Brain pericyte (primary cell): Measurements from ENCODE around the gene TMEM120A.

Experiments
- DNase-seq: peaks from one replicate; pipeline ENCODE4 v3.0.0-alpha.2; 2012; ENCODE audit warnings: low read depth, low spot score

The TMEM120A gene

GRCh38 chr7:75995052-75995471, 667 bp upstream of the TMEM120A start:
- DNase-seq = no peak

GRCh38 chr7:75993689-75994387, 557 bp downstream of the TMEM120A start:
- DNase-seq = no peak

- DNase-seq = no peak
Observed at GRCh38 chr7:75992083-75992755, 2.2 kb downstream of the TMEM120A start.

DNA sequence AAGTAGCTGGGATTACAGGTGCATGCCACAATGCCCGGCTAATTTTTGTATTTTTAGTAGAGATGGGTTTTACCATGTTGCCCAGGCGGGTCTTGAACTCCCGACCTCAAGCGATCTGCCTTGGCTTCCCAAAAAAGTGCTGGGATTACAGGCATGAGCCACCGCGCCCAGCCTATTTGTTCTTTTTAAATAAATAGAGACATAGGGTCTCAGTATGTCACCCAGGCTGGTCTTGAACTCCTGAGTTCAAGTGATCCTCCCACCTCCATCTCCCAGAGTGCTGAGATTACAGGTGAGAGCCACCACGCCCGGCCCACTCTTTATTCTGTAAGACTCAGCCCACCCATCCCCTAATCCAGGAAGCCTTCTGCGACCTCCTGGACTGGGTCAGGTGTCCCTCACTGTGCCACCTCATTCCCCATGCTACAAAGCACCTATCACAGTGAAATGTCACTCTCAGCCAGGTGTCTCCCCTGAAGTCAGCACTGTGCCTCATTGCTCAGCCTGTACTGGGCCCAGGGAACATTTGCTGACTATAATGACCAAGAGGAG, 2.8 kb downstream of the TMEM120A start:
- DNase-seq = no peak

DNA sequence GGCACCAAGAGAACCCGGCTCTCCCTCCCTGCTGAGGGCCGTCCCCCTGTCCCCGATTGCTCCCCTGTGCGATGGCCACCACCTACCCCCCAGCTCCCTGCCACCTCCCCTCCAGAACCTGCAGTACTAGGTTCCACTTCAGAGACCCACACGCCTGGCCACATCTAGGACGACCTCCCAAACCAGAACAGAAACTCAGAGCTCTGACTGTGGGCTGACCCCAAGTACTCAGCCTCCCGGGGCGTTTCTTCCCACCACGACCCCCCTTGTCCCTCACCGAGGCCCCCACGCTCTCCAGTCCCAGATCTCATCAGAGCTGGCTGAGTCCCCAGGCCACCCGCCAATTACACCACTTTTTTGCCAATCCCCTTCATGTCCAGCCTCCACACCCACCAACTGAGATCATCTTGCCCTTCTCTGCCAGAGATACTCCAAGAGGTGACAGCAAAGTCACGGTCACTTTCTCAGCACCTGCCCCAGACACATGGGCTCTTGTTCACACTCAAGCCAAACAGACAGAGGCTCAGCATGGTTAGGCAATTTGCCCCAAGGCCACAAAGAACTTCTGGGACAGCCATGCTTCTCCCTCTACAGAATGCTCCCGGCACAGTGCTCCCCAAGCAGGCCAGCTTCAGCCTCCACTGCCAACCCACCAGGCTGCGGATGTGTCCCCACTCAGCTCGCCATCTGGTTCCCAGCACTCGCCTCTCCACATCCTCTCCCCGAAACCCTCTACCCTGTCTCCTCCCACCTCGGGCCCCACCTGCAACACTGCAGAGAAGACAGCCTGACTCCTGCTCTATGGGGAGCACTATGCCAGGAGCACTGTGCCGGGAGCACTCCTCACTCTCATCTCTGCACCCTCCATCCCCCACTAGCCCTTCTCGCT, 4.7 kb downstream of the TMEM120A start:
- DNase-seq = no peak

- DNase-seq = no peak
Observed at GRCh38 chr7:75988568-75989499, 5.6 kb downstream of the TMEM120A start.

GRCh38 chr7:75987805-75988567, 6.4 kb downstream of the TMEM120A start:
- no peak for DNase-seq

DNA sequence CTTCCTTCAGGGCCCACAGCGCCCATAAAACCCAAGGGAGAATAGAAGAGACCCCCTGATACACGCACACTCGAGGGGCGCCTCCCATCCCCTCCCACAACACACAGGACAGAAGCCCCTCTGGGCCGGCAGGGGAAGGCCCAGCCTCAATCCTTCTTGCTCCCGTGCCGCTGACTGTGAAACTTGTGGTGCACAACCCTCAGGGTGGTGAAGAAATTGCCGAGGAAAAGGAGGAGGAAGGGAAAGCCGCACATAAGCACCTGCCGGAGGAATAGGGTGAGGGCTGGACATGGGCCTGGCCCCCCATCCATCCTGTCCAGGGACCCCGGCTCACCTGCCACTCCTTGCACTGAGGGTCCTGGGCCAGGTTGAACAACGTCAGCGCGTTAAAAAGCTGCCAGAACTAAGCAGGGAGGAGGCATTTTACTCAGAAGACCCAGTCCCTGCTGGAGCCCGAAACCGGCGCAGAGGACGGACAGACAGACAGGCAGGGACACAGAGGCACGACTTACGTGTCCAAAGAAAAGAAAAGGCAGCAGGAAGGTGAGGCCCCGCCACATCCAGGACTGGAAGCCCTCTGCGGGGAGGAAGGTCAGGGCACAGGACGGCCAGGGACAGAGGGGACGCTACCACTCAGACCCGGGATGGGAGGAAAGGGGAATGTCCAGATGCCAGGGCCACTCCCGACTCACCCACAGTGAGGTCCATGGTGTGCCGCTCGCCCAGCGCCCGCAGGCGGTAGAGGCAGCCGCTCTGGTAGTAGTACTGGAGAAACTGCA, 7.2 kb downstream of the TMEM120A start:
- DNase-seq = no peak

GRCh38 chr7:75986147-75986781, 8.1 kb downstream of the TMEM120A start:
- no peak for DNase-seq

- DNase-seq = no peak
Observed at GRCh38 chr7:75985518-75986146, 8.8 kb downstream of the TMEM120A start.

DNA sequence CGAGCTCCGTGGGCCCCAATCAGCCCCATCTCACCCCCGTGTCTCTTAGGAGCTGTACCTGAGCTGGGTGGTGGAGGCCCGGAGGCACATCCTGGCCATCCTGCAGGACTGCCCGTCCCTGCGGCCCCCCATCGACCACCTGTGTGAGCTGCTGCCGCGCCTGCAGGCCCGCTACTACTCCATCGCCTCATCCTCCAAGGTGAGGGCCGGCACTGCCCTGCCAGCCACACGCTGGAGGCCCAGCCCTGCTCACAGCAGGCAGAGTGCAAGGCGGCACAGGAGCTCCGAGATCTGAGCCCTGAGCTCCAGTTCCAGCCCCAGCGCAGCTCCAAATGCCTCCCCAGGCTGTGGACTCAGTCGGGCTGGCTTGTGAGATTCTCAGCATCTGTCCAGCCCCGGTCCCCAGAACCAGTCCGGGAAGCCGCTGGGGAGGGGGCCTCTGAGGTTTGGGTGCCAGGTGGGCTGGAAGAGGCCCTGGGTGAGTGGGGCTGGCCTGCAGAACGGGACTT, 9.3 kb downstream of the TMEM120A start:
- no peak for DNase-seq

GRCh38 chr7:75984130-75985008, 10.0 kb downstream of the TMEM120A start:
- DNase-seq = no peak

DNA sequence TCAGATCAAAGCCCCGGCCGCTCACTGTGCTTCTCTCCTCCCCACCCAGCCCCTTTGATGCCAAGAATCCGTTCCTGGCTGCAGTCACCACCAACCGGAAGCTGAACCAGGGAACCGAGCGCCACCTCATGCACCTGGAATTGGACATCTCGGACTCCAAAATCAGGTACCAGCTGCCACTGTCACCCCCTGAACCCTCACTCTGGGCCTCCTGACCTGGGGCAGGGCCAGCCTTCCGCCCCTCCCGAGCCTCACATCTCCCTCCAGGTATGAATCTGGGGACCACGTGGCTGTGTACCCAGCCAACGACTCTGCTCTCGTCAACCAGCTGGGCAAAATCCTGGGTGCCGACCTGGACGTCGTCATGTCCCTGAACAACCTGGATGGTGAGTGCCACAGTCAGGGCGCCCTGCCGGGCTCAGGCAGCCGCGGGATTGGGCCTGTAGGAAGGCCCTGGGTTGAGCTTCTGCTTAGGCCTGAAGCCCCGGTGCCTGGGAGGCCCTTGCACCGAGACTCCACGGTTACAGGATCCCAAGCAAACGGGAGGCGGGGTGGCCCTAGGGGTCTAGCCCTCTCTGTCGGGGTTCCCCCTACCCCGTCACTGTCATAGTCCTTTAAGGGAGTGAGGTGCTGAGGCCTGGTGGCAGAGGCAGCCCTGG, 10.8 kb downstream of the TMEM120A start:
- DNase-seq = no peak

DNA sequence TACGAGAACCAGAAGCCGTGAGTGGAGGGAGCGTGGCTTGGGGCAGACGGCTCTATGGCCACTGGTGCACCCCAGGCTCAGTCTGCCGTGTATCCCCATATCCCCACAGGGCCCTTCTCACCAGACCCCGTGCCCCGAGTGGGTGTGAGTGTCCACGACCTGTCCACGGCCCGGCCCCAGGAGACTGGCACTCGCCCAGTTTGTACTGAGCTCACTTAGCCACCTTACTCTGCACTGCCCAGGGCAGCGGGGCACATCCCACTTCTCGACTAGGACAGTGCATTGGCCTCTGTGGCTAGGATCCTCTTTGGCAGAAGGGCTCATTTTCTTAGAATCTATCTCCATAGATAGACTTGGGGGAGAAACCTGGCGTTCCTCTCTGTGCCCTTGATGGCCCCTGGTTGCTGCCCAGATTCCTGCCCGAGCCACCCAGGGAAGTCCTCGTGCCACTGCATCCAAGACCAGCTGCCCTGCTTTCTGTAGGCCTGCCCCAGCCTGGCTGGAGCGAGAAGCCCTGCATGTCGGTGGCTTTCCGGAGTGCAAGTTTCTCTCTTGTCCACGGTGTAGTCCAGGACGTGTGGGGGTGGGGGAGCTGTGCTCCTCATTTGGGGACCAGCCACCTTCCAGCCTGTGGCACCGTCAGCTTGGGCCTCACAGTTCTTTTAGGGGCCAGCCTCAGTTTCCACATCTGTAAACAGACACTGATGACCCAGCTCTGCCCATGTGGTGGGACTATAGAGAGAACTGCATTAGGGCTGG, 11.9 kb downstream of the TMEM120A start:
- DNase-seq = no peak

GRCh38 chr7:75981453-75982305, 12.7 kb downstream of the TMEM120A start:
- DNase-seq = no peak
